ENCODE measurements around the gene ARFIP1. TPM values are rescaled to one million over a fixed set of nuclear protein-coding genes. Genes with fewer than 3 reads are reported as not detected.

The ARFIP1 gene
- total RNA-seq, 1 donor from 2014 or later = 68.0 TPM

DNA sequence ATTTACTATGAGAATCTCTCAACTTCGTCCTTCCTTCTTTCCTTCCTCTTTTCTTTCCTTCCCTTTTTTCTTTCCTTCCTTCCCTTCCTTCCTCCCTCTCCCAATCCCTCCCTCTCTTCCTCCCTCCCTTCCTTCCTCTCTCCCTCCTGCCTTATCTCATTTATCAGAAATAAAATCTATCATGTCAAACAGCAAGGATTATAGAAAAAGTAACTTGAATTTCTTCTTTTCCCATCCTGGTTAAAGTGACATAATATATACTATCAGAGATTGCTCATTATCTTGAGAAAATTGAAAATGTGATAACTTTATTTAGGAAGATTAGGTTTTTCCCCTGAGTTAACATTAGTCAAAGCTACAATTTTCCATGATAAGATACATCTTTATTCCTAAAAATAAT lies 5.8 kb upstream of the ARFIP1 start:
- no peak overlapping the region for H3K27ac ChIP-seq
- no peak overlapping the region for H3K27ac Mint-ChIP-seq

DNA sequence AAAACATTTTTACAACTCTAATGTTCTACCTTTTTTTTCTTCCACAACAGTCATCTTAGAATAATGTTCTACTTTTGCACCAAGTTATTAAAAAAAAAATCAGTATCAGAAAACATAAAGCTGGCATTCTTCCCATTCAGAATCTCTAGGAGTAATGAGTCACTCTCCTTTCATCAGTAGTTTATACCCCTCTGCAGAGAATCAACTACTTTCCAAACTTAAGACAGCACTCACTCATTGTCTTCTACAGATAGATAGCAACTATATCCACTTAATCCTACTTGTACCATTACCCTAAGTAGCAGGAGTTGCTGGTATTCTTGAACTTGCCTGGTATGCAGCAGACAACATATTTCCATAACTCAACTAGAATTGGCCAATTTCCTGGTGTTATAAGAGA lies 3.4 kb upstream of the ARFIP1 start:
- Histone ChIP-seq H3K36me3 (no peaks in the 10 kb centered on the region), H3F3A (ENCODE audit: low read depth) (peaks cover 22% of the 10 kb centered on the region), H3K27me3 (no peaks in the 10 kb centered on the region), H4K20me1 (ENCODE audit: low read depth) (peaks cover 9% of the 10 kb centered on the region), H3K4me1 (peaks cover 11% of the 10 kb centered on the region), H3K27ac (no peak overlapping the region), H3K79me2 (ENCODE audit: low read depth) (peaks cover 36% of the 10 kb centered on the region), H2AFZ (replicated peaks) (no peak overlapping the region), H3K9ac (no peak overlapping the region), H3K4me3 (no peak overlapping the region), H3K4me2 (no peak overlapping the region), H3K9me3 (ENCODE audit: low read depth) (no peaks in the 10 kb centered on the region)
- no peak for DNase-seq (ENCODE audit: low spot score)
- Mint-ChIP-seq H3K4me1 (peaks cover 30% of the 10 kb centered on the region), H3K27ac (no peak overlapping the region), H3K4me3 (no peak overlapping the region), H3K36me3 (peaks cover 3% of the 10 kb centered on the region), H3K9me3 (peaks cover 3% of the 10 kb centered on the region), H3K27me3 (ENCODE audit: insufficient read depth, low read depth) (no peaks in the 10 kb centered on the region)
- TF ChIP-seq EZH2 (IDR thresholded peaks at IDR 0.05) = no peak
- TF ChIP-seq, protein P1, sequence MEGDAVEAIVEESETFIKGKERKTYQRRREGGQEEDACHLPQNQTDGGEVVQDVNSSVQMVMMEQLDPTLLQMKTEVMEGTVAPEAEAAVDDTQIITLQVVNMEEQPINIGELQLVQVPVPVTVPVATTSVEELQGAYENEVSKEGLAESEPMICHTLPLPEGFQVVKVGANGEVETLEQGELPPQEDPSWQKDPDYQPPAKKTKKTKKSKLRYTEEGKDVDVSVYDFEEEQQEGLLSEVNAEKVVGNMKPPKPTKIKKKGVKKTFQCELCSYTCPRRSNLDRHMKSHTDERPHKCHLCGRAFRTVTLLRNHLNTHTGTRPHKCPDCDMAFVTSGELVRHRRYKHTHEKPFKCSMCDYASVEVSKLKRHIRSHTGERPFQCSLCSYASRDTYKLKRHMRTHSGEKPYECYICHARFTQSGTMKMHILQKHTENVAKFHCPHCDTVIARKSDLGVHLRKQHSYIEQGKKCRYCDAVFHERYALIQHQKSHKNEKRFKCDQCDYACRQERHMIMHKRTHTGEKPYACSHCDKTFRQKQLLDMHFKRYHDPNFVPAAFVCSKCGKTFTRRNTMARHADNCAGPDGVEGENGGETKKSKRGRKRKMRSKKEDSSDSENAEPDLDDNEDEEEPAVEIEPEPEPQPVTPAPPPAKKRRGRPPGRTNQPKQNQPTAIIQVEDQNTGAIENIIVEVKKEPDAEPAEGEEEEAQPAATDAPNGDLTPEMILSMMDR (IDR thresholded peaks at IDR 0.05) = no peak
- no peak for TF ChIP-seq EZH2phosphoT487 (IDR thresholded peaks at IDR 0.05)

More for the DNA sequence above, 5.8 kb upstream of the ARFIP1 start:
- Histone ChIP-seq H3F3A (ENCODE audit: low read depth) (peaks cover 6% of the 10 kb centered on the region), H3K79me2 (ENCODE audit: low read depth) (peaks cover 23% of the 10 kb centered on the region), H3K27me3 (no peaks in the 10 kb centered on the region), H3K4me2 (no peak overlapping the region), H3K36me3 (no peaks in the 10 kb centered on the region), H3K4me1 (peaks cover 7% of the 10 kb centered on the region), H4K20me1 (ENCODE audit: low read depth) (no peaks in the 10 kb centered on the region), H3K9ac (no peak overlapping the region), H3K4me3 (no peak overlapping the region), H2AFZ (replicated peaks) (no peak overlapping the region), H3K9me3 (ENCODE audit: low read depth) (no peaks in the 10 kb centered on the region)
- TF ChIP-seq EZH2phosphoT487 (IDR thresholded peaks at IDR 0.05) (no peak), EZH2 (IDR thresholded peaks at IDR 0.05) (no peak)
- TF ChIP-seq, protein P1 (IDR thresholded peaks at IDR 0.05) = no peak
- Mint-ChIP-seq H3K27me3 (ENCODE audit: insufficient read depth, low read depth) (no peaks in the 10 kb centered on the region), H3K4me1 (peaks cover 25% of the 10 kb centered on the region), H3K36me3 (peaks cover 5% of the 10 kb centered on the region), H3K9me3 (peaks cover 3% of the 10 kb centered on the region), H3K4me3 (no peak overlapping the region)
- no peak for DNase-seq (ENCODE audit: low spot score)

- no peak overlapping the region for H3K27ac ChIP-seq
- peaks cover 22% of the 10 kb centered on the region for H3F3A ChIP-seq (ENCODE audit: low read depth)
- TF ChIP-seq EZH2 (IDR thresholded peaks at IDR 0.05) (no peak), EZH2phosphoT487 (IDR thresholded peaks at IDR 0.05) (no peak)
- TF ChIP-seq, protein P1 (IDR thresholded peaks at IDR 0.05) = no peak
- H3K36me3 ChIP-seq = no peaks in the 10 kb centered on the region
- H3K9ac ChIP-seq = no peak overlapping the region
- peaks cover 48% of the 10 kb centered on the region for H3K79me2 ChIP-seq (ENCODE audit: low read depth)
- DNase-seq (ENCODE audit: low spot score) = no peak
- peaks cover 18% of the 10 kb centered on the region for H4K20me1 ChIP-seq (ENCODE audit: low read depth)
- H3K4me3 ChIP-seq = no peak overlapping the region
- H3K4me1 ChIP-seq = peaks cover 11% of the 10 kb centered on the region
- H3K4me2 ChIP-seq = no peak overlapping the region
- Mint-ChIP-seq H3K4me1 (peaks cover 37% of the 10 kb centered on the region), H3K27me3 (ENCODE audit: insufficient read depth, low read depth) (no peaks in the 10 kb centered on the region), H3K36me3 (peaks cover 3% of the 10 kb centered on the region), H3K27ac (no peak overlapping the region), H3K9me3 (peaks cover 3% of the 10 kb centered on the region), H3K4me3 (peak overlapping the region; percentile 94)
- H3K27me3 ChIP-seq = no peaks in the 10 kb centered on the region
- H3K9me3 ChIP-seq (ENCODE audit: low read depth) = no peaks in the 10 kb centered on the region
- H2AFZ ChIP-seq (replicated peaks) = no peak overlapping the region
Measured at GRCh38 chr4:152777488-152777887, 2.3 kb upstream of the ARFIP1 start.

All from neural progenitor cell (in vitro differentiated cells).